HEK293T (cell line): ENCODE results near the gene GFM2.

Experiments
- HDGF ChIP-seq: fragments of 450-650 bp; IDR thresholded peaks from 2 replicates; pipeline ENCODE4 v1.6.1; 2017; ENCODE audit warnings: antibody characterized with exemption, borderline replicate concordance
- TF ChIP-seq, protein P1 (sequence below): fragments of 450-650 bp; IDR thresholded peaks from 2 replicates; pipeline ENCODE4 v1.6.1; 2016

DNA sequence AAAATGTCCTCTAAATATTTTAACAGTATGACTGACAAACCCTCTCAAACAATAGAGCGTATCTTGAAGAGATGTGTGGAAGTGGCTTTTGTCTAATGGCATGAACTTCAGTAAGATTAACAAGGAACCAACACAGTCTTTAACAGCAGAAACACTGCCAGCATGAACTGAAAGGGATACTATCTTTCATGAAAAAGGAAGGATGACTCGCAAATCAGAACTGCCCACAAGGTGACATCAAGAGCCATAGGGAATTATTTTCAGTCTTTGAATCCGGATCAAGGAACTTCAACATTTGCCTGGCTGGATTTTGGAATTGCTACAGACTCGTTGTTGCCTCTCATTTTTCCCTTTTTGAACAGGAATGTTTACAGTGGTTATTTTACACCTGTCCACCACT is 87.0 kb downstream of the GFM2 start:
- TF ChIP-seq, protein P1, sequence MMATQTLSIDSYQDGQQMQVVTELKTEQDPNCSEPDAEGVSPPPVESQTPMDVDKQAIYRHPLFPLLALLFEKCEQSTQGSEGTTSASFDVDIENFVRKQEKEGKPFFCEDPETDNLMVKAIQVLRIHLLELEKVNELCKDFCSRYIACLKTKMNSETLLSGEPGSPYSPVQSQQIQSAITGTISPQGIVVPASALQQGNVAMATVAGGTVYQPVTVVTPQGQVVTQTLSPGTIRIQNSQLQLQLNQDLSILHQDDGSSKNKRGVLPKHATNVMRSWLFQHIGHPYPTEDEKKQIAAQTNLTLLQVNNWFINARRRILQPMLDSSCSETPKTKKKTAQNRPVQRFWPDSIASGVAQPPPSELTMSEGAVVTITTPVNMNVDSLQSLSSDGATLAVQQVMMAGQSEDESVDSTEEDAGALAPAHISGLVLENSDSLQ, result no peak
- TF ChIP-seq HDGF, result no peak
